ENCODE results near the gene PZP. TPM values are rescaled to one million over a fixed set of nuclear protein-coding genes. Genes with fewer than 3 reads are reported as not detected.
"Not testable (repeated sequence)": the region's sequence is repeated elsewhere in the genome, so short reads cannot be mapped to it uniquely, and the experiment has no call there.

The PZP gene
- total and polyA plus RNA-seq, 8 donors: 0.03 to 0.38 (median 0.05) TPM; not detected in 5

GRCh38 chr12:9169979-9170634, 38.1 kb downstream of the PZP start:
- no peak for TF ChIP-seq CTCF (IDR thresholded peaks at IDR 0.05)
- Histone ChIP-seq H3K4me1 (no peaks in the 10 kb centered on the region), H3K36me3 (no peaks in the 10 kb centered on the region), H3K27me3 (no peaks in the 10 kb centered on the region), H3K27ac (no peak overlapping the region), H3K9me3 (no peaks in the 10 kb centered on the region), H3K4me3 (no peak overlapping the region)
- WGBS, 2 donors: 70 to 74% methylated on average over 8 to 11 of the region's 11 CpGs
- intact Hi-C loops (cut with DNase I): no loop called here
- DNase-seq (no peak), FAIRE-seq (no peak), ATAC-seq (no peak)

GRCh38 chr12:9167345-9167744, 40.9 kb downstream of the PZP start:
- H3K4me3 ChIP-seq; H3K4me1 ChIP-seq; DNase-seq; H3K36me3 ChIP-seq; H3K9me3 ChIP-seq; H3K27me3 ChIP-seq; H3K27ac ChIP-seq; FAIRE-seq; ATAC-seq; intact Hi-C loops (cut with DNase I): not testable (repeated sequence)
- 54 to 62% methylated on average over 2 to 3 of the region's 5 CpGs for WGBS, 2 donors

GRCh38 chr12:9163392-9163791, 44.8 kb downstream of the PZP start:
- DNase-seq: no peak
- Histone ChIP-seq H3K27ac (no peak overlapping the region), H3K9me3 (no peaks in the 10 kb centered on the region), H3K4me3 (no peak overlapping the region), H3K4me1 (no peaks in the 10 kb centered on the region), H3K36me3 (no peaks in the 10 kb centered on the region), H3K27me3 (no peaks in the 10 kb centered on the region)
- no peak for FAIRE-seq
- intact Hi-C loops (cut with DNase I): no loop called here
- TF ChIP-seq CTCF (IDR thresholded peaks at IDR 0.05): no peak
- no peak for ATAC-seq
- WGBS, 2 donors: 81 to 89% methylated on average over 5 of the region's 5 CpGs

GRCh38 chr12:9156119-9156518, 52.1 kb downstream of the PZP start:
- Histone ChIP-seq H3K36me3 (no peaks in the 10 kb centered on the region), H3K27me3 (no peaks in the 10 kb centered on the region), H3K9me3 (no peaks in the 10 kb centered on the region), H3K27ac (no peak overlapping the region), H3K4me3 (no peak overlapping the region), H3K4me1 (no peaks in the 10 kb centered on the region)
- TF ChIP-seq CTCF (IDR thresholded peaks at IDR 0.05): no peak
- intact Hi-C loops (cut with DNase I): no loop called here
- no peak for FAIRE-seq
- ATAC-seq: no peak
- no peak for DNase-seq
- 85 to 88% methylated on average over 4 of the region's 4 CpGs for WGBS, 2 donors

- Histone ChIP-seq H3K4me3 (no peak overlapping the region), H3K27me3 (no peaks in the 10 kb centered on the region), H3K36me3 (no peaks in the 10 kb centered on the region), H3K27ac (no peak overlapping the region), H3K9me3 (no peaks in the 10 kb centered on the region), H3K4me1 (no peaks in the 10 kb centered on the region)
- no peak for TF ChIP-seq CTCF (IDR thresholded peaks at IDR 0.05)
- DNase-seq (no peak), ATAC-seq (no peak), FAIRE-seq (no peak)
- intact Hi-C loops (cut with DNase I): no loop called here
- WGBS, 2 donors: 62 to 65% methylated on average over 6 of the region's 6 CpGs
These were observed 58.8 kb downstream of the PZP start for GRCh38 chr12:9149372-9149771.

Data from pancreas (tissue), 10 donors.